Measurements from ENCODE around the gene PHF1. TPM values are rescaled to one million over a fixed set of nuclear protein-coding genes. Genes with fewer than 3 reads are reported as not detected.

Gene PHF1
- total RNA-seq, 1 experiment from 2014 or later: 49.7 TPM

DNA sequence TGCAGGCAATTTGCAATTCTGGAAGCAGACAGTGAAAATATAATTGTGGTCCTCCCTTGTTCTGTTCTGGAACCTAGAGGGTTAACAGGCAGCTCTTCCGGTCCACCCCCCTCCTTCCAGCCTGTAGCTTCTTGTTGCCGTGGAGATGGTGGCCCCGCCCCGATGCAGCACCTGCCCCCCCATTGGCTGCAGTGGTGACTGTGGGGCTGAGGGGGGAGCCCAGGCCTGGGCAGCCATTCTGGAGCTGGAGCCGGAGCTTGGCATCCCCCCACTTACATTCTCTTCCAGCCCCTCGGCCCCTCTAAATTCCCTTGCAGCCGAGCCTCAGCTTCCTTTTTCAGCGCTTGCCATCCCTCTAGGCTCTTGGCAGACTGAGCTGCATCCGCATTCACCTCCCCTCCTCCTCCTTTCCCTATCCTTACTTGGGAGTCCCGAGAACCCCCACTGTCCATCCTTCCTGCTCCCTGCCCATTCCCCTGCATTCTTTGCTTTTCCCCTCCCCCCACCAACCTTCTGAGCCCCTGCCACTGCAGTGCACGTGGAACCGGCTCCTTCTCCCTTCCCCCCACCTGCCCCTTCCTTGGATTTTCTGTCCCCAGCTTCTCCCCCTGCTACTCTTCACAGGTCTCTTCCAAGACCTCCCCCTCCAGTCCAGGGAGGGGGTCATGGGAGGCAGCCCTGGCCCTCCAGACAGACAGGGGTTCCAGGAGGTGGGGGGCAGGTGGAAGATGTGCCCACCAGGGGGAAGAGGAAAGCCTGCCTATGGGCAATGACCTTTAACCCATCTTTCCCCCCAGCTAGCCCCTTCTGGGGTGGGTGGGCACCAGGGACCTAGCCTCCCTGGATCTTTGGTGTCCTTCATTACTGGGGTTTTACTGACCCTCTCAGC lies 20.4 kb downstream of the PHF1 start:
- DNase-seq (ENCODE audit: low read depth): no peak

DNA sequence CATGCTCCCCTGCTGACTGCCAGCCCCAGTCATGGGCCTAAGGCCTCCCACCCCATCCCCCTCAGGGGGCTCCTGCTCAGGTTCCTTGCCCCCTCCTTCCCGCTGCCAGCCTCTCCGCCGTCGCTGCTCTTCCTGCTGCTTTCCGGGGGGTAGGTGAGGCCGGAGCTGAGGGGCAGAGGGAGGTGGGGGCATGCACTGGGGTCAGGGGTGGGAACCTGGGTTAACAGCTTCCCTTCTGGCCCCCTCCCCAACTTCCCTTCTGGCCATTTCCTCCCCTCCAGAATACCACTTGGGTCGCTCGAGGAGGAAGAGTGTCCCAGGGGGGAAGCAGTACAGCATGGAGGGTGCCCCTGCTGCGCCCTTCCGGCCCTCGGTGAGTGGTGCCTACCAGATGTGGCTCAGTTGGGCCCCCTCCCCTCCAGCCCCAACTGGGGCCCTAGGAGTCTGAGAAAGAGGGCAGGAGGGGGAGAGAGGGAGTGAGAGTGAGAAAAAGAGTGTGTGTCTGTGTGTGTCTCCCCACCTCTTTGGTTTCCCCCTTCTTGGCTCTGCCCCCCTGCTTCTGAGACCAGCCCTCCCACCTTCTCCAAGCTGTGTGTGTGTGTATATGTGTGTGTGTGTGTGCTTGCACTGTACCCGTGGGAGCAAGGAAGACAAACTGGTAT lies 21.2 kb downstream of the PHF1 start:
- no peak for DNase-seq (ENCODE audit: low read depth)

- DNase-seq (ENCODE audit: low read depth): no peak
Observed at GRCh38 chr6:33432546-33432945, 21.7 kb downstream of the PHF1 start.

DNA sequence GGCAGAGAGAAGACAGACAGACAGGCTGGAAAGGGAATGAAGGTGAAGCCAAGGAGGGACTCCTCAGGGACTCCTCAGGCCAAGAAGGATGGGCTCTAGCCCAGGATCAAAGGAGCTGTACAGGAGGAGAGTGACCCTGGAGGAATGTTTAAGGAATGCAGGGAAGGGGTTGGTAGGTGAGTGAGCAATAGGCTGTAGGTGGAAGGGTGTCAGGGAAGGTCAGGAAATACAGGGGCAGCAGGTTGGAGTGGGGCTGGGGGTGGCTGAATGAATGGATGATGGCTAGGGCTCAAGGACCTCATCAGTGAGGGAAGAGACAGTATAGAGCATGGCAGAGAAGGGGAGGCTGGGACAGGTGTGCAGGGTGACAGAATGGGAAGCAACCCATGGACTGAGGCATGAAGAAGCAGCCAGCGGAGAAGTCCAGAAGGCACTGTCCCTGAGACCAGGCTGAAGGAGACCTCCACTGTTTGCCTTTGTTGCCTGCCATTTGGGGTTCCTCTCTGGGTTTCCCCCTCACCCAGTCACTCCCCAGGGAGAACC lies 22.3 kb downstream of the PHF1 start:
- no peak for DNase-seq (ENCODE audit: low read depth)

- DNase-seq (ENCODE audit: low read depth): no peak
Observed at GRCh38 chr6:33433544-33434191, 22.9 kb downstream of the PHF1 start.

GRCh38 chr6:33434961-33435360 lies 24.1 kb downstream of the PHF1 start:
- DNase-seq (ENCODE audit: low read depth): no peak

DNA sequence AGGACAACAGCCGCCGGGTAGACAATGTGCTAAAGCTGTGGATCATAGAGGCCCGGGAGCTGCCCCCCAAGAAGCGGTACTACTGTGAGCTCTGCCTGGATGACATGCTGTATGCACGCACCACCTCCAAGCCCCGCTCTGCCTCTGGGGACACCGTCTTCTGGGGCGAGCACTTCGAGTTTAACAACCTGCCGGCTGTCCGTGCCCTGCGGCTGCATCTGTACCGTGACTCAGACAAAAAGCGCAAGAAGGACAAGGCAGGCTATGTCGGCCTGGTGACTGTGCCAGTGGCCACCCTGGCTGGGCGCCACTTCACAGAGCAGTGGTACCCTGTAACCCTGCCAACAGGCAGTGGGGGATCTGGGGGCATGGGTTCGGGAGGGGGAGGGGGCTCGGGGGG lies 26.9 kb downstream of the PHF1 start:
- no peak for DNase-seq (ENCODE audit: low read depth)

DNA sequence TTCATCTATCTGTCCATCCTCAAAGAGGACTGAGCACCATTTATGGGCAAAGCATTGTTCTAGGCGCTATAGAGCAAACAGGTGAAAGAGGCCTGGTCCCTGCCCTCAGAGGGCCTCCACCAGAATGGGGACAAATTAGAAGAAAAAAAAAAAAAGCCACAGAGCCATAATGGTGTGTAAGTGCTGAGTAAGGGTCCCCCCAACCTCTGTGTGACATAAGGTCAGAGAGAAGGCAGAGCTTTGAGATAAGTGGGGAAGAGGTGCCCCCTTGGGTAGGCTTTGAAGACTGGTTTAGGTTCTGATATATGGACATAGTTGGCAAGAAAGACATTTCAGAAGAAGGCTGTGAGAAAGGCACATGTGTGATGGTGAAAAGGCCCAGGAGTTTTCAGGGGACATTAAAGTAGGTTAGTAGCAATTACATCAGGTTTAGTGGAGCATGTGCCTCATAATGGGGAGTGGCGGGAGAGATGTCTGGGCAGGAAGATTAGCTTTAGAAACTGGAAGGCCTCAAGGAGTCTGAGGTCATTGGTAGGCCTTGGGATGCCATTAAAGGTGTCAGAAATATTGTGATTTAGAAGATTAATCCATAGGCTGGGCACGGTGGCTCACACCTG lies 28.3 kb downstream of the PHF1 start:
- DNase-seq (ENCODE audit: low read depth): no peak

- DNase-seq (ENCODE audit: low read depth): no peak
Observed at GRCh38 chr6:33439956-33440648, 29.3 kb downstream of the PHF1 start.

DNA sequence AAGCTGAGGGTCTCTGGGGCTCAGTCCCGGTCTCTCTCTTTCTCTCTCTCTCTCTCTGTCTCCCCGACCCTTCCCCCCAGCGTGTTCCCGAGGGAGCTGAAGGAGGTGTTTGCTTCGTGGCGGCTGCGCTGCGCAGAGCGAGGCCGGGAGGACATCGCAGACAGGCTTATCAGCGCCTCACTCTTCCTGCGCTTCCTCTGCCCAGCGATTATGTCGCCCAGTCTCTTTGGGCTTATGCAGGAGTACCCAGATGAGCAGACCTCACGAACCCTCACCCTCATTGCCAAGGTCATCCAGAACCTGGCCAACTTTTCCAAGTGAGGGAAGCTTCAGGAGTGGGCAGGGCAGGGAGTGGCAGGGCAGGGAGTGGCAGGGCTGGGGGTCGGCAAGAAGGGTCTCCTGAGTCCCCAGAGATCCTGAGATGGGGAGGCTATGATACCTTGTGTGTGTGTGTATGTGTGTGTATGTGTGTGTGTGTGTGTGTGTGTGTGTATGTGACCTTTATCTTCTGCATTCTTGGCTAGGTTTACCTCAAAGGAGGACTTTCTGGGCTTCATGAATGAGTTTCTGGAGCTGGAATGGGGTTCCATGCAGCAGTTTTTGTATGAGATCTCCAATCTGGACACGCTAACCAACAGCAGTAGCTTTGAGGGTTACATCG lies 30.0 kb downstream of the PHF1 start:
- DNase-seq (ENCODE audit: low read depth): no peak

DNA sequence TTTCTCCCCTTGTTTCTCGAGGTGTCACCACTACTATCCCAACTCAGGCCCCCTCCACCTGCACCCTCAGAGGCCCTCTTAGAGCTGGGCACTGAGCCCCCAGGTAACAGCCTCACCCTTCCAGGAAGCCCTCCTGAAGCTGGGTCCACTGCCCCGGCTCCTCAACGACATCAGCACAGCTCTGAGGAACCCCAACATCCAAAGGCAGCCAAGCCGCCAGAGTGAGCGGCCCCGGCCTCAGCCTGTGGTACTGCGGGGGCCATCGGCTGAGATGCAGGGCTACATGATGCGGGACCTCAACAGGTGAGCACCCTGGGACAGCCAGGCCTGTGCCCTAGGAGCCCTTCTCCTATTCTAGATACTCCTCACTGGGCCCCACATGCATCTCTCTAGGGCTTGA lies 30.6 kb downstream of the PHF1 start:
- no peak for DNase-seq (ENCODE audit: low read depth)

DNA sequence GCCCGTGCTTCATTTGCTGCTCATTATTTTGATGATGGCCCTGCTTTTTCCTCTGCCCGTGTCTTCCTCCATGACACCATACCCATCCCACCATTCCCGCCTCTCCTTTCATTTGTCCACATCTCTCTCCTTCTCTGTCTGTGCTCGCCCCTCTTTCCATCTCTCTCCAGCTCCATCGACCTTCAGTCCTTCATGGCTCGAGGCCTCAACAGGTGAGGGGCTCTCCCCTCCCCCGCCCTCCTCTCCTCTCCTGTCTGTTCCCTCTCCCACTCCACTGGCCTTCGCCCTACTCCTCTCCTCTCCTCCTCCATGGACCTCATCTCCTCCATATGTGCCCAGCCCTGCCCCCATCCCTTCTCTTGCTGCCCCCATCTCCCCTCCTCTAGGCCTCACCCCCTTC lies 31.5 kb downstream of the PHF1 start:
- DNase-seq (ENCODE audit: low read depth): no peak

DNA sequence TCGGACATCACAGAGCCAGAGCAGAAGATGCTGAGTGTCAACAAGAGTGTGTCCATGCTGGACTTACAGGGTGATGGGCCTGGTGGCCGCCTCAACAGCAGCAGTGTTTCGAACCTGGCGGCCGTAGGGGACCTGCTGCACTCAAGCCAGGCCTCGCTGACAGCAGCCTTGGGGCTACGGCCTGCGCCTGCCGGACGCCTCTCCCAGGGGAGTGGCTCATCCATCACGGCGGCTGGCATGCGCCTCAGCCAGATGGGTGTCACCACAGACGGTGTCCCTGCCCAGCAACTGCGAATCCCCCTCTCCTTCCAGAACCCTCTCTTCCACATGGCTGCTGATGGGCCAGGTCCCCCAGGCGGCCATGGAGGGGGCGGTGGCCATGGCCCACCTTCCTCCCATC lies 32.2 kb downstream of the PHF1 start:
- no peak for DNase-seq (ENCODE audit: low read depth)

- no peak for DNase-seq (ENCODE audit: low read depth)
Observed at GRCh38 chr6:33443619-33444504, 33.0 kb downstream of the PHF1 start.

DNA sequence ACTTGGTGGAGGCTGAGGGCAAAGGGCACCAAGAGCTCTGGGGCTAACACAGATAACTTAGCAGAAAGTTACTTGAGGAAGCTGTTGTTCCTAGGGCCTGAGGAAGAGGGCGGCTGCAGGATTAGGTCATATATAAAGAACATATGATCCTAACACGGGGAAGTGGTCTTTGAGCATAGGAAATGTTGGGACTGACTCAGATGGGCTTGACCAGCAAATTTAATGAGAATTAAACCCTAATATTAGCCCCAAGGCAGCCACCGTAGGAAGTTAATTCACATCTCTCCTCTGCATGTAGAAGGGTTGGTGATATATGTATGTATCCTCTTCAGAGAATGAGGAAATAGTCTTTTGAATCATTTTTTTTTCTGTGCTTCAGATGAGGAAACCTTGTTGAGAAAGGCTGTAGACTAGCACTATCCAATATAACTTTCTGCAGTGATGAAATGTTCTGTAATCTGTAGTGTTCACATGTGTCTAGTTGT lies 34.3 kb downstream of the PHF1 start:
- no peak for DNase-seq (ENCODE audit: low read depth)

DNA sequence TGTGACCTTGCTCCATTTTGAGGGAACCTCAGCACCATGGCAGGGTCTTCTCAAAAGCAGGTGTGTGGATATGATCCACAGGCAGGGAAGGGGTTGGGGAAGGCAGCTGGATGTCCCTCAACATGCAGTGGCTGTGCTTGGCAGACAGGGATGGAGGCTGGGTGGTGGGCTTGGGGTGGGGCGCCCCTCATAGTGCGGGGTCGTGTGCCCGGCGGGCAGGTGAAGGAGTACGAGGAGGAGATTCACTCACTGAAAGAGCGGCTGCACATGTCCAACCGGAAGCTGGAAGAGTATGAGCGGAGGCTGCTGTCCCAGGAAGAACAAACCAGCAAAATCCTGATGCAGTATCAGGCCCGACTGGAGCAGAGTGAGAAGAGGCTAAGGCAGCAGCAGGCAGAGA lies 35.5 kb downstream of the PHF1 start:
- no peak for DNase-seq (ENCODE audit: low read depth)

- no peak for DNase-seq (ENCODE audit: low read depth)
Observed at GRCh38 chr6:33450434-33450833, 39.6 kb downstream of the PHF1 start.

- DNase-seq (ENCODE audit: low read depth): no peak
Observed at GRCh38 chr6:33451606-33452005, 40.8 kb downstream of the PHF1 start.

DNA sequence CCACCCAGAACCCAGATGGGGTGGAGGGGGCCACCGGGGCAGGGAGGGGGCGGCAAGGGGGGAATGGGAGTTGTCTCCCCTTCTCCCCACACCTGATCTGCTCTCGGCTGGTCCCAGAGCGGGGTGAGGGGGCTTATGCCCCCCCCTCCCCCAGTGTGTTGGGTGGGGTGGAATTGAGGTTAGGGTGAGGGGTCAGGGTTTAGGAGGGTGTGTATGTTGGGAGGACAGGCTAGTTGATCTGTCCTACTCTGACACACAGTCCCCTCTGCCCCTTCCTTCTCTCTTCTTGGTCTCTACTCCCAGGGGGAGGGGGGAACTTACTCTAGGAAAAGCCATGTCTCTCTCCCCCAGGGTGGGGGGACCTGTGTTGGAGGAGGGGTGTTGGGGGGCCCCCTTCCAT lies 41.7 kb downstream of the PHF1 start:
- DNase-seq (ENCODE audit: low read depth): no peak

Data from LHCN-M2 (cell line).